Pancreas (tissue), 10 donors: ENCODE data around the gene FCN2. TPM values are rescaled to one million over a fixed set of nuclear protein-coding genes. Genes with fewer than 3 reads are reported as not detected.
A peak's percentile ranks its signal among the peaks of the same experiment; 100 is the strongest.

Source experiments
- ATAC-seq, 4 donors: fragments of 200-7000 bp; cut with Tn5 transposase; one replicate each; pipeline versions ENCODE4 v1.8.0 to v1.9.1; 2020; ENCODE audit warnings: mild to moderate bottlenecking in 4 of 4, moderate library complexity in 4 of 4
- DNase-seq, 6 donors: peaks; one replicate each; pipeline ENCODE4 v3.0.0-alpha.2; 2020
- FAIRE-seq: peaks from 2 replicates; lab custom pipeline; 2012; peaks lifted over from hg19 to GRCh38; lab: Jason Lieb, UNC
- H3K27ac ChIP-seq, 4 donors: fragments of 200-600 bp; sonication (generic); 1 replicate in 3 of 4; 2 replicates in 1 of 4; pipeline versions ENCODE4 v1.5.0 to v1.8.0; 2020
- H3K27me3 ChIP-seq, 4 donors: fragments of 200-600 bp; one replicate each; pipeline ENCODE4 v1.8.0; 2021
- H3K36me3 ChIP-seq, 3 donors: fragments of 200-600 bp; sonication (generic) in 1 of 3; one replicate each; pipeline versions ENCODE4 v1.5.0 to v1.8.0; 2020 to 2021
- H3K4me1 ChIP-seq, 3 donors: fragments of 200-600 bp; one replicate each; pipeline ENCODE4 v1.8.0; 2021
- H3K4me3 ChIP-seq, 4 donors: fragments of 200-600 bp; sonication (generic) in 2 of 4; one replicate each; pipeline versions ENCODE4 v1.5.0 to v1.8.0; 2020 to 2021
- H3K9me3 ChIP-seq, 4 donors: fragments of 200-600 bp; one replicate each; pipeline ENCODE4 v1.8.0; 2021
- WGBS, 2 donors: extraction: QIAGEN DNeasy Blood & Tissue Kit; methylation state at CpG; one replicate each; pipeline ENCODE4 v1.1.7; 2013; 5-methylcytosine and 5-hydroxymethylcytosine counted together
- intact Hi-C, 3 donors: fragments of 100-400 bp; cut with DNase I; formaldehyde crosslinking; loops; one replicate each; pipeline versions ENCODE4 v1.11.1 to v1.14.2; 2022
- polyA plus RNA-seq, 2 donors: library from polyadenylated mRNA; stranded (reverse); fragments of 200-250 nt; gene quantifications; one replicate each; pipeline ENCODE4 v1.2.3, GENCODE V29; 2013
- total RNA-seq, 6 donors: library from RNA; stranded (reverse); fragmentation: NEBNext Ultra II Directional in 4 of 6; extraction: Animal tissue kit (Norgen Biotek cat#: 25700) in 4 of 6; gene quantifications; one replicate each; pipeline versions ENCODE4 v1.2.1 to v1.2.4, GENCODE V29; 2021 to 2023
- TF ChIP-seq, protein P1 (sequence below), 4 donors: fragments of 200-600 bp; sonication (generic) in 3 of 4; IDR thresholded peaks; one replicate each; pipeline versions ENCODE4 v1.5.0 to v1.8.0; 2021; ENCODE audit warnings: antibody characterized with exemption in 4 of 4
- donor health status: healthy with polysubstance abuse.
- donor health status: DM: no; HTN: no; CAD: no; lungs with moderate emphysema.
- donor health status: DM: no; HTN: no; CAD: no.
- donor health status: control.
- donor health status: control.
- donor health status: Bipolar disorder and iron deficiency.
- donor health status: DM: yes; HTN: yes; CAD: no.
- donor health status: DM: no; HTN: no; CAD: no.
- donor health status: DM: no; HTN: no; CAD: no.
- donor health status: DM: yes; HTN: yes; CAD: no.

The FCN2 gene
- total and polyA plus RNA-seq, 8 donors: 0.16 to 0.84 (median 0.38) TPM; not detected in 3

DNA sequence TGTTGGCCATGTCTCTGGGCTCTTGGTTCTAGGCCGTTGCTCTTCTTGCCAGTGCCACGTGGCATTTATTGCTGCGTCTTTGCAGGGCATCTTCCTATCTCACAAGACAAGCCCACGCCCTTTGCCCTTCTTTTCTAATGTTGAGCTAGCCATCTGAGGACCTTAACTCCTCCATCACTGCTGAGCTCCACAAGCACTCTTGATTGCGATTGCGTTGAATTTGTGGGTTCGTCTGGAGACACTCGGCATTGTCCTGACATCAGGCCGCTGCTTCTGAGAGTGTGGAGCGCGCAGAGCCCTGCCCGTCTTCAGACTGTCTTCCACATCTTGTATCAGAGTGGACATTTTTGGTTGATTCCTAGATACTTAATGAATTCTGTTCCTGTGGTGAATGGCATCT lies 51.6 kb downstream of the FCN2 start:
- intact Hi-C loops: no loop called here
- H3K27ac ChIP-seq: no peak overlapping the region
- FAIRE-seq (no peak), DNase-seq (peak in 1 of 6 donors; percentile 35), ATAC-seq (no peak)
- no peaks in the 10 kb centered on the region for H3K4me1 ChIP-seq
- peaks cover 0 to 5% (median 0%) of the 10 kb centered on the region in 4 donors for H3K27me3 ChIP-seq
- WGBS, 2 donors: 84 to 92% methylated on average over 12 of the region's 12 CpGs
- H3K9me3 ChIP-seq: no peaks in the 10 kb centered on the region
- TF ChIP-seq, protein P1, sequence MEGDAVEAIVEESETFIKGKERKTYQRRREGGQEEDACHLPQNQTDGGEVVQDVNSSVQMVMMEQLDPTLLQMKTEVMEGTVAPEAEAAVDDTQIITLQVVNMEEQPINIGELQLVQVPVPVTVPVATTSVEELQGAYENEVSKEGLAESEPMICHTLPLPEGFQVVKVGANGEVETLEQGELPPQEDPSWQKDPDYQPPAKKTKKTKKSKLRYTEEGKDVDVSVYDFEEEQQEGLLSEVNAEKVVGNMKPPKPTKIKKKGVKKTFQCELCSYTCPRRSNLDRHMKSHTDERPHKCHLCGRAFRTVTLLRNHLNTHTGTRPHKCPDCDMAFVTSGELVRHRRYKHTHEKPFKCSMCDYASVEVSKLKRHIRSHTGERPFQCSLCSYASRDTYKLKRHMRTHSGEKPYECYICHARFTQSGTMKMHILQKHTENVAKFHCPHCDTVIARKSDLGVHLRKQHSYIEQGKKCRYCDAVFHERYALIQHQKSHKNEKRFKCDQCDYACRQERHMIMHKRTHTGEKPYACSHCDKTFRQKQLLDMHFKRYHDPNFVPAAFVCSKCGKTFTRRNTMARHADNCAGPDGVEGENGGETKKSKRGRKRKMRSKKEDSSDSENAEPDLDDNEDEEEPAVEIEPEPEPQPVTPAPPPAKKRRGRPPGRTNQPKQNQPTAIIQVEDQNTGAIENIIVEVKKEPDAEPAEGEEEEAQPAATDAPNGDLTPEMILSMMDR (IDR thresholded peaks at IDR 0.05): no peak
- H3K36me3 ChIP-seq: no peaks in the 10 kb centered on the region
- H3K4me3 ChIP-seq: no peak overlapping the region

DNA sequence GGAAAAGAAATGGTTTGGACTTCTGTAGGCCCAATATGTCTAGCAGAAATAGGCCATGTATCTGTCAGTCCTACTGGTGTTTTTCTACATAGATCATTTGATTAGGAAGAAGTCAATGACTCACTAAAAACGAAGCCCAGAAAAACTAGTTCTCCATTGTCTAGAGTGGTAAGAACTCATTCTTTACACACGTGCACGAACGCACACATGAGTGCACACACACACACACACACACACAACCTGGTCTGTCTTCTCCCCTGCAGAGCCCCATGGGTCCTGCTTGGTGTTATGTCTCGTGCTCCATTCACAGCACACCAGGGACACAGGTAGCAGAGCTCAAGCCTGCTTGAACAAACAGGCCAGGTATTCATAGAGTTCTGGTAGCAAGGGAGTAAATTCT lies 52.0 kb downstream of the FCN2 start:
- ATAC-seq (no peak), DNase-seq (no peak), FAIRE-seq (no peak)
- intact Hi-C loops: no loop called here
- no peak overlapping the region for H3K4me3 ChIP-seq
- no peaks in the 10 kb centered on the region for H3K4me1 ChIP-seq
- H3K9me3 ChIP-seq: no peaks in the 10 kb centered on the region
- no peak overlapping the region for H3K27ac ChIP-seq
- H3K36me3 ChIP-seq: no peaks in the 10 kb centered on the region
- peaks cover 0 to 5% (median 0%) of the 10 kb centered on the region in 4 donors for H3K27me3 ChIP-seq
- WGBS, 2 donors: 81 to 87% methylated on average over 5 of the region's 5 CpGs
- TF ChIP-seq, protein P1 (IDR thresholded peaks at IDR 0.05): no peak

DNA sequence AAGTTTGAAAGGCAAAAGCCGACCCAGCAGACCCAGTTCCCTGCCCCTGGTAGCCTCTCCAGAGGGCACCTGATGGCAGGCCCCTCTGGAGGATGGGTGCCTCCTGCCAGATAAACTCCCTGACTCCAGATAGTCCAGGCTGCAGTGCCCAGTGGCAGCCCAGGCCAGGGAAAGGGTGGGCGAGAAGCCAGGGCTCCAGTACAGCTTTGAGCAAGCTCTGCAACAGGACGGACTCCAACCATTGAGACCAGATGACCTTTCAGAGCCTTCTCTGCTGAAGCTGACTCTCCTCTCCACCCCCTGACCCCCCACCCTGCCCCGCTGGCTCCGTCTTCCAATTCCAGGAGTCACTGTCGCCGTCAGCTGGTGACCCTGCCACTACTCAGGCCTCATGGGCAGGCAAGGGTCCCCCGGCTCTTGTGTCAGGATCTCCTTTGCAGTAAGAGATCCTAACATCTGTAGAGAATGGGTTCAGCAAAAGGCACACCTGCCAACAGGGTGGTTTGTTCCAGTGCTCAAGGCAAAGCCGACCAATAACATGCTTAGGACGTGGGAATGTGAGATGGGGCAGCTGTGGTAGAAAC lies 52.6 kb downstream of the FCN2 start:
- TF ChIP-seq, protein P1 (IDR thresholded peaks at IDR 0.05): no peak
- no peak for FAIRE-seq
- ATAC-seq: no peak
- WGBS, 2 donors: 78 to 90% methylated on average over 10 of the region's 10 CpGs
- Histone ChIP-seq H3K36me3 (no peaks in the 10 kb centered on the region), H3K9me3 (no peaks in the 10 kb centered on the region), H3K4me1 (no peaks in the 10 kb centered on the region), H3K27ac (no peak overlapping the region), H3K4me3 (no peak overlapping the region), H3K27me3 (peaks cover 0 to 5% (median 0%) of the 10 kb centered on the region in 4 donors)
- peak in 1 of 6 donors; percentile 29 for DNase-seq
- intact Hi-C loops: no loop called here

GRCh38 chr9:134935056-134935640 lies 54.5 kb downstream of the FCN2 start:
- TF ChIP-seq, protein P1 (IDR thresholded peaks at IDR 0.05): no peak
- WGBS, 2 donors: 52 to 55% methylated on average over 17 of the region's 17 CpGs
- no peaks in the 10 kb centered on the region for H3K9me3 ChIP-seq
- FAIRE-seq (no peak), ATAC-seq (no peak), DNase-seq (no peak)
- H3K27ac ChIP-seq: no peak overlapping the region
- H3K4me3 ChIP-seq: no peak overlapping the region
- no peaks in the 10 kb centered on the region for H3K36me3 ChIP-seq
- peaks cover 0 to 5% (median 0%) of the 10 kb centered on the region in 4 donors for H3K27me3 ChIP-seq
- no peaks in the 10 kb centered on the region for H3K4me1 ChIP-seq
- intact Hi-C loops: no loop called here
